Uterus (tissue), 4 donors: ENCODE data around the gene ANKRD16. TPM values are rescaled to one million over a fixed set of nuclear protein-coding genes. Genes with fewer than 3 reads are reported as not detected.
"Not testable (repeated sequence)": the region's sequence is repeated elsewhere in the genome, so short reads cannot be mapped to it uniquely, and the experiment has no call there.

Experiments
- DNase-seq, 2 donors: peaks; one replicate each; pipeline ENCODE4 v3.0.0-alpha.2; 2019 to 2020
- H3K27ac ChIP-seq, 2 donors: fragments of 200-600 bp; sonication (generic); 1 replicate in 1 of 2; 2 replicates in 1 of 2; pipeline ENCODE4 v1.5.1; 2016 to 2018
- H3K27me3 ChIP-seq, 2 donors: fragments of 200-600 bp; sonication (generic); one replicate each; pipeline ENCODE4 v1.5.1; 2018 to 2019; ENCODE audit warnings: control low read depth in 1 of 2
- H3K36me3 ChIP-seq, 2 donors: fragments of 200-600 bp; sonication (generic); one replicate each; pipeline ENCODE4 v1.5.1; 2019; ENCODE audit warnings: control low read depth in 1 of 2
- H3K4me1 ChIP-seq, 2 donors: fragments of 200-600 bp; sonication (generic); one replicate each; pipeline ENCODE4 v1.5.1; 2018 to 2019; ENCODE audit warnings: control low read depth in 1 of 2
- H3K4me3 ChIP-seq, 2 donors: fragments of 200-600 bp; sonication (generic); 1 replicate in 1 of 2; 2 replicates in 1 of 2; pipeline ENCODE4 v1.5.1; 2018 to 2019; ENCODE audit warnings: mild to moderate bottlenecking in 1 of 2
- H3K9me3 ChIP-seq, 2 donors: fragments of 200-600 bp; sonication (generic); one replicate each; pipeline ENCODE4 v1.5.1; 2019; ENCODE audit warnings: control low read depth in 1 of 2
- CTCF ChIP-seq, 4 experiments: fragments of 200-600 bp in 2 of 4; fragments of 450-650 bp in 2 of 4; sonication (generic) in 2 of 4; IDR thresholded peaks; one replicate each; pipeline ENCODE4 v1.5.1; 2016 to 2019; ENCODE audit warnings: antibody characterized with exemption in 4 of 4, mild to moderate bottlenecking in 2 of 4, moderate library complexity in 1 of 4
- POLR2A ChIP-seq, 2 donors: fragments of 450-650 bp; IDR thresholded peaks; one replicate each; pipeline ENCODE4 v1.6.1; 2016; ENCODE audit warnings: antibody characterized with exemption in 2 of 2, mild to moderate bottlenecking in 1 of 2, moderate library complexity in 1 of 2
- intact Hi-C: fragments of 100-400 bp; cut with DNase I; formaldehyde crosslinking; loops from one replicate; pipeline ENCODE4 v1.15.1; 2023; ENCODE audit warnings: low total_unique reads
- total RNA-seq, 4 donors: library from RNA; depleted of rRNA in 3 of 4; stranded (reverse); fragments of >200 nt in 3 of 4; gene quantifications; one replicate each; pipeline versions ENCODE4 v1.1.0 to v1.2.4, GENCODE V29; 2014 to 2023
- donor health status: DM: yes; HTN: yes; CAD: no.

Gene ANKRD16
- total RNA-seq, 4 donors from 2014 or later = 11.9 to 28.4 (median 17.8) TPM

DNA sequence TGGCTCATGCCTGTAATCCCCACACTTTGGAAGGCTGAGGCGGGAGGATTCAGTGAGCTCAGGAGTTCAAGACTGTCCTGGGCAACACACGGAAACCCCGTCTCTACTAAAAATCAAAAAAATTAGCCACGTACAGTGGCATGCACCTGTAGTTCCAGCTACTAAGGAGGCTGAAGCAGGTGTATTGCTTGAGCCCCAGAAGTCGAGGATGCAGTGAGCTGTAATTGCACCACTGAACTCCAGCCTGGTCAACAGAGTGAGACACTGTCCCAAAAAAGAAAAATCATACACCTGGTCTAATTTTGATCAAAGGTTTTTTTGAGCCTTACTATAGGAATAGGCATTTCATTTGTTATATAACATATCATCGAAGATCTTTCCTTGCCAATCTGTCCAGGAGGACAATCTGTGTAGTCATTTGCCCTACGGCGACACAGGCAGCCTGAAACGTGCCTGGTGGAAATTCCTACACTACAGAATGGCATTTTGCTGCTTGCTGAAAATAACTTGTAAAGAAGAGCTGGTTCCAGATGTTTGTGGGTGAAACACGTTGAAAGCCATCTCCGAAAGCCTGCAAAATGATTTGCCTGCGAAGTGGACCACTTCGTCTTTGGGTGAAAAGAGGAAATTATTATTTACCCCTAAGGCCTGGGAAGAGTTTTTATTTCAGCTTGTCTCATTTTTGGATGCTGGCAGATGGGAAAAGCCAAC is 45.2 kb downstream of the ANKRD16 start:
- no peak overlapping the region for H3K4me3 ChIP-seq
- no peaks in the 10 kb centered on the region for H3K27me3 ChIP-seq
- intact Hi-C loops = no loop called here
- H3K9me3 ChIP-seq = no peaks in the 10 kb centered on the region
- no peak for DNase-seq
- TF ChIP-seq POLR2A (IDR thresholded peaks at IDR 0.05) (no peak), CTCF (IDR thresholded peaks at IDR 0.05) (no peak)
- H3K4me1 ChIP-seq = no peaks in the 10 kb centered on the region
- no peak overlapping the region for H3K27ac ChIP-seq
- H3K36me3 ChIP-seq = no peaks in the 10 kb centered on the region

DNA sequence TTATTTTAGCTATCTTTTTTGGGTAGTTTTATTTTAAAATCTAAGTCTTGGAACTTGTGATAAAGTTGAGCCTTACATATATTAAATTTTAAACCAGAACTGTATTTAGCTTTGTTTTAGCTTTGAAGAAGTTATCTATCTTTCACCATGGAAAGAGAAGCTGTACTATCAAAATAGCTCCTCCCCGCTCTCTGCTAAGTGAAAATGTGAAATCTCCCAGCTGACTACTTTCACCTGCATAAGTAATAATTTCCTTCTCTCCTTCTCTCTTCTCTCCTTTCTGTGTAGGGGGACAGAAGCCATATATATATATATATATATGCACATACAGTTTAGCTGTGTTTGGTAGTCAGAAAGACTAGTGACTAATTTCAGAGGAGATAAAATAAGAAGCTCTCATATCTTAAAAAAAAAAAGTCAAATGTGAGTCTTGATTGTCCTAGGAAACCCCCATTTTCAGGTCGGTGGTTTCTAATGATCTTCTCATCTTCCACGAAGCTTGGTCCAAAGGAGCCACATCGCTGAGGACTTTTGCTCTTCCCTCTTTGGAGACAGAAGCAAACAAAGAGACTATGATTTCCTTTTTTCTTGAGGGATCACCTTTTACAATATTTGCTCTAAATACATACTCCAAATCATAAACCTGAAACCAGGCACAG is 45.9 kb downstream of the ANKRD16 start:
- H3K4me3 ChIP-seq = no peak overlapping the region
- no peaks in the 10 kb centered on the region for H3K9me3 ChIP-seq
- DNase-seq = no peak
- H3K27me3 ChIP-seq = no peaks in the 10 kb centered on the region
- no peak overlapping the region for H3K27ac ChIP-seq
- no peaks in the 10 kb centered on the region for H3K36me3 ChIP-seq
- intact Hi-C loops = no loop called here
- no peak for TF ChIP-seq POLR2A (IDR thresholded peaks at IDR 0.05)
- no peak for TF ChIP-seq CTCF (IDR thresholded peaks at IDR 0.05)
- H3K4me1 ChIP-seq = no peaks in the 10 kb centered on the region

- Histone ChIP-seq H3K36me3 (no peaks in the 10 kb centered on the region), H3K27ac (no peak overlapping the region), H3K27me3 (no peaks in the 10 kb centered on the region), H3K4me3 (no peak overlapping the region), H3K4me1 (no peaks in the 10 kb centered on the region), H3K9me3 (no peaks in the 10 kb centered on the region)
- intact Hi-C loops = no loop called here
- no peak for DNase-seq
- TF ChIP-seq CTCF (IDR thresholded peaks at IDR 0.05) = no peak
- TF ChIP-seq POLR2A (IDR thresholded peaks at IDR 0.05) = no peak
Observed at GRCh38 chr10:5841965-5842364, 47.7 kb downstream of the ANKRD16 start.

DNA sequence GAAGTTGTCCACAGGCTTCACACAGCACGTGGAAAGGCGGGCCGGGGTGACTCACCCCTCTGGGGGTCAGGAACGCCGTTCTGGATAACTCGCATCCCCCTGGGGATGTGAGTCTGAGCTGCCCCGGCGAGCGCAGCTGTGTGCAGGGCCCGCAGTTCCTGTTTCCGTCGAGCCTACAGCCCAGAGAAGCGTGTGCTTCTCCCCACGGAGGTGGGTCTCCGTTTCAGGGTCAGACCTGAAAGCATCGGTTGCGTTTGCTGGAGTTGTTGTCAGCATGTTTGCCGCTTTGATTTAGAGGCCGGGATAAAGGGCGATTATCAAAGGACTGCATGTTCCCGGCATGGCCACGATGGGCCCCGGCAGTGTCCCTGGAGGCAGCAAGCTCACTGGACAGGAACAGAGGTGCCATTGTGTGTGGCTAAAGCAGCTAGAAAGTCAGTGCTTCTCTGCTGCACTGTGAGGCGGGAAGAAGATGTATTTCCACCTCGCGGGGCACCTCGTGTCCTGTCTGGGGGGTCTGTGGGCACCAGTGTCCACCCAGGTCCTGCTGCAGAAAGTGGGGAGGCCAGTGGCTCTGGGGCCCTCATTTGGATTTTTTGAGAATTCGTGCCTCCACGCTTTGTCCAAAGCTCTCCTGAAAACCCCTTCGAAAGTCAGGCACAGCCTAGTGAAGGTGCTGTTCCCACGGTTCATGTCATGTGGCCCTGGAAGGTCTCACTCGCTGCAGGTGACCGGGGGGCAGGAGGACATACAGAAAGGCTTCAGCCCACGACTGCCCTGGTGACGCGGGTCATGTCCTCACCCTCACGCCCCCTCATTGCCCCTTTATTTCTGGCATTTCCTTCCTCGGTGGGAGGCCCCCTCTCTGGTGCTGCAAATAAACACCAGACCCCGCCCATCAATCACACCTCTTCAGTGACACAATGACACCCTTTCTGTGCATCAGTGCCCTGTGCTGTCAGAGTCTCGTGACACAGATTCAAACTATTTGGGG is 49.1 kb downstream of the ANKRD16 start:
- intact Hi-C loops = no loop called here
- Histone ChIP-seq H3K27me3 (no peaks in the 10 kb centered on the region), H3K4me1 (no peaks in the 10 kb centered on the region), H3K9me3 (no peaks in the 10 kb centered on the region), H3K4me3 (no peak overlapping the region), H3K36me3 (no peaks in the 10 kb centered on the region), H3K27ac (no peak overlapping the region)
- DNase-seq = no peak
- TF ChIP-seq CTCF (IDR thresholded peaks at IDR 0.05) (no peak), POLR2A (IDR thresholded peaks at IDR 0.05) (no peak)

DNA sequence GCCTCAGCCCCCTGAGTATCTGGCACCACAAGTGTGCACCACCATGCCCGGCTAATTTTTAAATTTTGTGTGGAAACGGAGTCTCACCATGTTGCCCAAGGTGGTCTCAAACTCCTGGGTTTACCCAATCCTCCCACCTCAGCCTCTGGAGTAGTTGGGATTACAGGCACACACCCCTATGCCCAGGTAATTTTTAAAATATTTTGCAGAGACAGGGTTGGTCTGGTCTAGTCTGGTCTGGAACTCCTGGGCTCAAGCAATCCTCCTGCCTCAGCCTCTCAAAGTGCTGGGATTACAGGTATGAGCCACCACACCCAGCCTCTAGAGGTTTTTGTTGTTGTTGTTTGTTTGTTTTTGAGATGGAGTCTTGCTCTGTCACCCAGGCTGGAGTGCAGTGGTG is 53.5 kb downstream of the ANKRD16 start:
- H3K27me3 ChIP-seq, H3K36me3 ChIP-seq, H3K4me1 ChIP-seq, H3K9me3 ChIP-seq, intact Hi-C loops, H3K27ac ChIP-seq, DNase-seq, H3K4me3 ChIP-seq: not testable (repeated sequence)
